ENCODE results near the gene LTBP4.

DNA sequence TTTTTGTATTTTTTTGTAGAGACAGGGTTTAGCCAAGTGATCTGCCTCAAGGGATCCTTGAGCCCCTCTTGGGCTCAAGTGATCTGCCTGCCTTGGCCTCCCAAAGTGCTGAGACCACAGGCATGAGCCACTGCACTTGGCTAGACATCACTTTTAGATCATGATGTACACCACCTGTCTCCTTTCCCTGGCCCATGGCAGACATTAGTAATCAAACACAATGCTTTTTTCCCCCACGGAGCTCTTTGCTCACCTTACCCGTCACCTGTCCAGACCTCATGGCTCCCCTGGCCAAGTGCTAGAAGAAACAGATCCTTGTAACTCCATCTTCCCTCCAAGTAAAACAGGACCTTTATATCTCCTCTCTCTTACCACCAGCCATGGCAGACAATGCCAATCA, 70.9 kb downstream of the LTBP4 start:
- TF ChIP-seq, protein P1, sequence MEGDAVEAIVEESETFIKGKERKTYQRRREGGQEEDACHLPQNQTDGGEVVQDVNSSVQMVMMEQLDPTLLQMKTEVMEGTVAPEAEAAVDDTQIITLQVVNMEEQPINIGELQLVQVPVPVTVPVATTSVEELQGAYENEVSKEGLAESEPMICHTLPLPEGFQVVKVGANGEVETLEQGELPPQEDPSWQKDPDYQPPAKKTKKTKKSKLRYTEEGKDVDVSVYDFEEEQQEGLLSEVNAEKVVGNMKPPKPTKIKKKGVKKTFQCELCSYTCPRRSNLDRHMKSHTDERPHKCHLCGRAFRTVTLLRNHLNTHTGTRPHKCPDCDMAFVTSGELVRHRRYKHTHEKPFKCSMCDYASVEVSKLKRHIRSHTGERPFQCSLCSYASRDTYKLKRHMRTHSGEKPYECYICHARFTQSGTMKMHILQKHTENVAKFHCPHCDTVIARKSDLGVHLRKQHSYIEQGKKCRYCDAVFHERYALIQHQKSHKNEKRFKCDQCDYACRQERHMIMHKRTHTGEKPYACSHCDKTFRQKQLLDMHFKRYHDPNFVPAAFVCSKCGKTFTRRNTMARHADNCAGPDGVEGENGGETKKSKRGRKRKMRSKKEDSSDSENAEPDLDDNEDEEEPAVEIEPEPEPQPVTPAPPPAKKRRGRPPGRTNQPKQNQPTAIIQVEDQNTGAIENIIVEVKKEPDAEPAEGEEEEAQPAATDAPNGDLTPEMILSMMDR (IDR thresholded peaks at IDR 0.05) = no peak
- no peak for TF ChIP-seq ZFX (IDR thresholded peaks at IDR 0.05; ENCODE audit: borderline replicate concordance)
